Muscle layer of duodenum (tissue), 2 donors: ENCODE data around the gene USP37.
"Not testable (repeated sequence)": the region's sequence is repeated elsewhere in the genome, so short reads cannot be mapped to it uniquely, and the experiment has no call there.

Experiments
- H3K27ac ChIP-seq: one replicate; pipeline ENCODE4 v1.7.0; 2013; ENCODE audit warnings: mild to moderate bottlenecking, low read length
- H3K27me3 ChIP-seq: one replicate; pipeline ENCODE4 v1.7.0; 2013; ENCODE audit warnings: low read depth, mild to moderate bottlenecking, control low read depth, low read length
- H3K36me3 ChIP-seq, 2 donors: one replicate each; pipeline ENCODE4 v1.7.0; 2013; ENCODE audit warnings: low read length in 2 of 2, control low read depth in 1 of 2, mild to moderate bottlenecking in 1 of 2; ENCODE audit not compliant: insufficient read depth in 2 of 2, control insufficient read depth in 1 of 2
- H3K4me1 ChIP-seq, 2 donors: one replicate each; pipeline ENCODE4 v1.7.0; 2013; ENCODE audit warnings: low read length in 2 of 2, mild to moderate bottlenecking in 2 of 2, control low read depth in 1 of 2, moderate library complexity in 1 of 2; ENCODE audit not compliant: insufficient read depth in 2 of 2, control insufficient read depth in 1 of 2
- H3K4me3 ChIP-seq, 2 donors: one replicate each; pipeline ENCODE4 v1.7.0; 2013; ENCODE audit warnings: low read length in 2 of 2, low read depth in 1 of 2, mild to moderate bottlenecking in 1 of 2
- H3K9me3 ChIP-seq, 2 donors: one replicate each; pipeline ENCODE4 v1.7.0; 2013; ENCODE audit warnings: low read length in 2 of 2, control low read depth in 1 of 2, mild to moderate bottlenecking in 1 of 2; ENCODE audit not compliant: control insufficient read depth in 1 of 2
- donor health status: healthy.

The USP37 gene

DNA sequence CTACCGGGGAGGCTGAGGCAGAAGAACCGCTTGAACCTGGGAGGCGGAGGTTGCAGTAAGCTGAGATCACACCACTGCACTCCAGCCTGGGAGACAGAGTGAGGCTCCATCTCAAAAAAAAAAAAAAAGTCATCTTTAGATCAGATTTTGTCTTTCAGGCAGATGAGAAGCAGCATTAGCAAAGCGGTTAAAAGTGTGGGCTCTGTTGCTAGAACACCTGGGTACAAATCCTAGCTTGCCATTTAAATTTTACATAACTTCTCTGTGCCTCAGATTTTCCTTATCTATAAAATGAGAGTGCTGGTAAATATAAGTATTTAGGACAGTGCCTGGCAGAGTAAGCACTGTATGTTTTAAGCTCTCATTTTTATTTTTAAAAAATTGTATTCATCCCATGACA is 8.7 kb upstream of the USP37 start:
- no peaks in the 10 kb centered on the region for H3K27me3 ChIP-seq
- peaks cover 0 to 10% of the 10 kb centered on the region in 2 donors for H3K4me1 ChIP-seq
- no peak overlapping the region for H3K4me3 ChIP-seq
- H3K9me3 ChIP-seq, result no peaks in the 10 kb centered on the region
- peaks cover 9 to 13% of the 10 kb centered on the region in 2 donors for H3K36me3 ChIP-seq
- no peak overlapping the region for H3K27ac ChIP-seq

DNA sequence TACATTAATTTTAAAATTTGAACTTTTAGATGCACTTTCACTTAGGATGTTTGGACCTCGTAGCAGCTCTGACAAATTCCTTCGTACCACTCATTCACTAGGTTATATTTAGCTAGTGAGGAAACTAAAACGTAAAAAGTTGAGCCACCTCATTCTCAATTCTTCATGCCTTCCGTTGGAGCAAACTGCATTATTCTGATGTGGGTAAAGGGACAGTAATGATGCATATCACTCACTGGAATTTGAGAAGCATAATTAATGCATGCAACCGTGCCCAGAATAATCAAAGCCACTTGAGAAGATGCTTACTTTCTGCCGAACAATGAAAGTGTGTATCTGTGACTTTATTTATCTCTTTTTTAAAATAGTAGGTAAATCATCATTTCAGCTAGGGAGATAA is 2.7 kb upstream of the USP37 start:
- peak overlapping the region; percentile 95 for H3K27ac ChIP-seq

DNA sequence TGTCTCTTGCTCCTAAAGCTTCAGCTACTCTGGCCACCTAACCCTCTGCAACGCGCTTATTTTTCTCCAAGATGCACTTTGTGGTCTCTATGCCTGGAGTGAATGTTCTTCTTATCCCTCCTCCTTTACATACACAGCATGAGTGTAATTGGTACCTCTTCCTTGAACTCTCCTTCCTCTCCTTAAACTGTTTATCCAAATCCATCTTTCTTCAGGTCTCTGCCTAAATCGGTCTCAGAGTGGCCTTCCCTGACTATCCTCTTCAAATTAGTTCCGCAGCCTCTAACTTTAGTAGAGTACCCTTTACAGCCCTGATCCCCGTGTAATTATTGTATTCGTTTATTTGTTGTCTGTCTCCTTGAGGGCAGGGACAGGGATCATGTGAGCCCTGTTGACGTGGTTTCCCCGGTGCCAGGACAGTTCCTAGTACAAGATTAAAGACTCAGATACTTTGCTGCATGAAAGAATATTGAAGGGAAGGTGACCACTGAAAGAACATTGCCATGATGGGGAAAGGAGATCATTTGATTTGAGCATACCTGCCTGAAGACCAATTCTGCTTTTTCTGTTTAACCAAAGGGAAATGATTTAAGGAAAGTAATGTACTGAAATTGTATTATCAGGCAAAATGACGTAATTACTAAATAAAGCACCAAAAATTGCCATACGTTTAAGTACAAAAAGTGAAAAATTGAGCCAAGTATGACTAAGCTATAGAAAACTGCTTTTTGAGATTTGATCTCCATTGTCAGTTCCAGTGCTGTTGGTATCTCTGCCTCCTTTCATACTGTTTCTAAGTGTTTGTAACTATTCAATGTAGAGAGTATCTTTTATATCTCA is 1.7 kb upstream of the USP37 start:
- Histone ChIP-seq H3K9me3 (no peaks in the 10 kb centered on the region), H3K27ac (peak overlapping the region; percentile 95), H3K36me3 (peaks cover 7 to 25% of the 10 kb centered on the region in 2 donors), H3K4me1 (peaks cover 22 to 36% of the 10 kb centered on the region in 2 donors), H3K4me3 (peak overlapping the region; percentile 74 to 85), H3K27me3 (no peaks in the 10 kb centered on the region)

More for the DNA sequence above, 2.7 kb upstream of the USP37 start:
- Histone ChIP-seq H3K4me1 (peaks cover 22 to 36% of the 10 kb centered on the region in 2 donors), H3K27me3 (no peaks in the 10 kb centered on the region), H3K4me3 (peak overlapping the region; percentile 74 to 85), H3K36me3 (peaks cover 7 to 25% of the 10 kb centered on the region in 2 donors), H3K9me3 (no peaks in the 10 kb centered on the region)

DNA sequence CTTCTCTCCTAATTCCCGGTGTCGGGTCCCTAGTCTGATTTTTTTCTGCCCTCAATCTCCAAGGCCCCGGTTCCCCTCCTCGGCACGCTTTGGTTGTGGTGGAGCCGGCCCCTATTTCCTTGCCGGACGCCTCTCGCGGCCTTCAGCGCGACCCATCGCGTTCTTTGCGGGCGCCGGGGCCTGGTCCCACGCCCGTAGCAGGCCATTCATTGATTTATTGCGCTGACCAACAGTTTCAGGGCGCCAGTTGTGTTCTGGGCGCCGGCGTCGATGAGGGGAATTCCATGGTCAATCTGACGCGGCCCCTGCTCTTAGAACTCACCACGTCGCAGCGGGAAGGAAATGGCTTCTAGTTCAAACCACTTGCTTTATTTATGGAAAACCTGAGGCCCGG is 884 bp upstream of the USP37 start:
- Histone ChIP-seq H3K4me3 (peak overlapping the region; percentile 74 to 85), H3K4me1 (peaks cover 22 to 36% of the 10 kb centered on the region in 2 donors), H3K27me3 (no peaks in the 10 kb centered on the region), H3K9me3 (no peaks in the 10 kb centered on the region), H3K27ac (peak overlapping the region; percentile 95), H3K36me3 (peaks cover 0 to 20% of the 10 kb centered on the region in 2 donors)

DNA sequence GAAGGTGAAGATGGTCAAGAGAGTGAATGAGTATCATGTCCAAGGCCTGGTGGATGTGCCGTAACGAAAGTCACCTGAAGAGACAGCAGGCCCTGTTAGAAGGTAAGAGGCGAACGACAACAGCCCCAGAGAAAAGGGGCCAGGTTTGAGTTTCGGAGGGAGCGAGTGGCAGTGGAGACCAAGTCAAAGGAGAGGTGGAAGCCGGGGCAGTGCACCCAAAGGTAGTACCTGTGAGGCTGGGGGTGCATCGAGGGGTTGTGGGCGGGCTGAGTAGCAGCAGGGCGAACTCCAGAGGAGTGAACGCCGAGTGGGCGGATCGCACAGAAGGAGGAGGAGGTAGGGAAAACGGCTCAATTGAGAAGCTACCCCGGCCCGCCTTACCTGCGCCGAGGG is 358 bp downstream of the USP37 start:
- Histone ChIP-seq H3K9me3 (no peaks in the 10 kb centered on the region), H3K27ac (peak overlapping the region; percentile 83), H3K4me3 (peak overlapping the region; percentile 66 to 85), H3K36me3 (peaks cover 0 to 20% of the 10 kb centered on the region in 2 donors), H3K27me3 (no peaks in the 10 kb centered on the region), H3K4me1 (peaks cover 22 to 33% of the 10 kb centered on the region in 2 donors)

DNA sequence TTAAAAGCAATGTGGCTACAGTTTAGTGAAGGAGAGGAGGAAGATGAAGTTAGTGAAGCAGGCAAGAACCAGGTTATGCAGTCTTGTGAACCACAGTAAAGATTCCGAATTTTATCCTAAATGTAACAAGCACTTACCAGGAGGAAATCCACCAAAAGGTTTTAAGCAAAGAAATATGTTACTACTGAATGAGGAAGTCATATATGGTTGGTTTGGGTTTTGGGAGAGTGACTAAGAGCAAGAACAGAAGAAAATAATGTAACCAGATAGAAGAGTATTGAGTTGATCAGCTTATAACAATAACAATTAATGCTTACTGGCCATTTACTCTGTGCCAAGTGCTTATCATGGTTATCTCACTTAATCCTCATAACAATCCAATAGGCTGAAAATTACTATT is 1.9 kb downstream of the USP37 start:
- H3K36me3 ChIP-seq, result peaks cover 0 to 30% of the 10 kb centered on the region in 2 donors
- no peak overlapping the region for H3K4me3 ChIP-seq
- H3K4me1 ChIP-seq, result peaks cover 20 to 30% of the 10 kb centered on the region in 2 donors
- no peaks in the 10 kb centered on the region for H3K27me3 ChIP-seq
- H3K27ac ChIP-seq, result no peak overlapping the region
- H3K9me3 ChIP-seq, result no peaks in the 10 kb centered on the region

DNA sequence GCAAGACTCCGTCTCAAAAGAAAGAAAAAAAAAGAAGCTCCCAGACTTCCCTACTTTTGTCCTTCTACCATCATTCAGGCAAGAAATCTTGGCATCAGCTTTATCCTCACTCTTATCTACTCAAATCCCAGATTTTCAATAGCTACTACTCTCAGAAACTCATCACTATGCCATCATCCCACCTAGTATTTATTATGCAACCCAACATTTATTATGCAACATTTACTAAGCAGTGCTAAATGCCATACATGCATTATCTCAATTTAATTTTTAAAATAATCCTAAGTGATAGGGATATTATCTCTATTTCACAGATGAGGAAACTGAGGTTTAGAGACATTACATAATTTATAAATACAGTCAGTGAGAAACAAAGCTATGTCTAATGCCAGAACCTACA is 4.1 kb downstream of the USP37 start:
- Histone ChIP-seq H3K4me3 (no peak overlapping the region), H3K27ac (no peak overlapping the region), H3K36me3 (peaks cover 7 to 33% of the 10 kb centered on the region in 2 donors), H3K4me1 (peaks cover 9 to 13% of the 10 kb centered on the region in 2 donors), H3K27me3 (no peaks in the 10 kb centered on the region), H3K9me3 (no peaks in the 10 kb centered on the region)

DNA sequence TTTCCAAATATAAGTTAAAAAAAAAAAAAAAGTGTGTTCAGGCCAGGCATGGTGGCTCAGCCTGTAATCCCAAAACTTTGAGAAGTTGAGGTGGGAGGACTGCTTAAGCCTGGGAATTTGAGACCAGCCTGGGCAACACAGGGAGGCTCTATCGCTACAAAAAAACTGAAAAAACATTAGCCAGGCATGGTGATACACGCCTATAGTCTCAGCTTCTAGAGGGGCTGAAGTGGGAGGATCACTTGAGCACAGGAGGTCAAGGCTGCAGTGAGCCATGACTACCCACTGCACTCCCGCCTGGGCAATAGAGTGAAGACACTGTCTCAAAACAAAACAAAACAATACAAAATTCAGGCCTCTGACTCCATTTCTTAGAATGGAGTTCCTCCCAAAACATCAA is 9.2 kb downstream of the USP37 start:
- peaks cover 20 to 27% of the 10 kb centered on the region in 2 donors for H3K36me3 ChIP-seq
- no peaks in the 10 kb centered on the region for H3K27me3 ChIP-seq
- no peak overlapping the region for H3K4me3 ChIP-seq
- H3K27ac ChIP-seq, result no peak overlapping the region
- no peaks in the 10 kb centered on the region for H3K9me3 ChIP-seq
- H3K4me1 ChIP-seq, result no peaks in the 10 kb centered on the region

DNA sequence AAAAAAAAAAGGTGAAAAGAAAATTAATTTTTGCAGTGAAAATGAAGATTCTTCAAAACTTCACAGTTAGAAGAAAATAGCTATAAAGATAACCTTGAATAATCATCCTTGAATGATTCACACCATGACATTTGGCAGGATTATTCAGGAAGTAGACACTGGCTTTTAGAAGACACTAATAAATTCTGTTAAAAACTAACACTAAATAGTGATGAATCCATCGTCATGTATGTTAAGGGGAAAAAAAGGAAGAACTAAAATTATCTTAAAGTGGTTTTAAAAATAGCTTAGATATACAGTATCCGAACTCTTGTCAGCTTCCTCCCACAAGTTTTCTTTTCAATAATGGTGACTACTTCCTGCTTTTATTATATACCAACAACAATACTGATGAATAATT is 10.2 kb downstream of the USP37 start:
- Histone ChIP-seq H3K27me3 (no peaks in the 10 kb centered on the region), H3K4me3 (no peak overlapping the region), H3K27ac (no peak overlapping the region), H3K36me3 (peaks cover 25 to 33% of the 10 kb centered on the region in 2 donors), H3K9me3 (no peaks in the 10 kb centered on the region), H3K4me1 (no peaks in the 10 kb centered on the region)

DNA sequence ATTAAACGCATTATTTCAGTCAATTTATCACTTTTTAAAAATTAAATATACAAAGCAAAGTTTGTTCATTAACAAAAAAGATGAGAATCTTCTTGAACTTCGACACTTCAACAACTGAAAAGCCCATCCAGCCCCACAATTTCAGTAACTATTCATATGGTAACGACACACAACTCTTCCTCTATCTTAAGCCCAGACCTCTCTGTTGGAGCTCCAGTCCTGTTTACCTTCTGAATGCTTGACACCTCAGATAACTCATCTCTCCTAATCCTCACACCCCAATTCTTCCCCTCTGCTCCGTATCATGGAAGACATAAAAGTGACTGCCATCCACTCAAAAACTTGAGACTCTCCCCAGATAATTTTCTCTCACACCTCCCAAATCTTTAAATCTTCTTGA is 12.6 kb downstream of the USP37 start:
- Histone ChIP-seq H3K4me1 (no peaks in the 10 kb centered on the region), H3K9me3 (no peaks in the 10 kb centered on the region), H3K36me3 (peaks cover 24 to 25% of the 10 kb centered on the region in 2 donors), H3K27ac (no peak overlapping the region), H3K4me3 (no peak overlapping the region), H3K27me3 (no peaks in the 10 kb centered on the region)

DNA sequence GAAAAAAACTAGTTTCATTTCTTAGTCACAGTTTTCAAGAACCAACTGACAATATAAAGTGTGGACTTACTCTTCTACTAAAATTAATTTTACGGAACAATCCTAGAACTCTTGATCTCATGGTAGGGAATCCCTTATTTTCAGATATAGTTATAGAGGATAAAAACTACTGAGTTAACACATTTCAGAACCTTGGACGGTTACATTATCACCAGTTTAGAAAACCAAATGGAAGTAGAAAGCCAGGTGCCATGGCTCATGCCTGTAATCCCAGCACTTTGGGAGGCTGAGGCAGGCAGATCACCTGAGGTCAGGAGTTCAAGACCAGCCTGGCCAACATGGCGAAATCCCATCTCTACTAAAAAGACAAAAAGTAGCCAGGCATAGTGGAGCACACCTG is 13.9 kb downstream of the USP37 start:
- not testable (repeated sequence) for H3K27me3 ChIP-seq, H3K27ac ChIP-seq, H3K4me1 ChIP-seq, H3K4me3 ChIP-seq, H3K9me3 ChIP-seq
- H3K36me3 ChIP-seq, result peaks cover 18 to 22% of the 10 kb centered on the region in 2 donors

DNA sequence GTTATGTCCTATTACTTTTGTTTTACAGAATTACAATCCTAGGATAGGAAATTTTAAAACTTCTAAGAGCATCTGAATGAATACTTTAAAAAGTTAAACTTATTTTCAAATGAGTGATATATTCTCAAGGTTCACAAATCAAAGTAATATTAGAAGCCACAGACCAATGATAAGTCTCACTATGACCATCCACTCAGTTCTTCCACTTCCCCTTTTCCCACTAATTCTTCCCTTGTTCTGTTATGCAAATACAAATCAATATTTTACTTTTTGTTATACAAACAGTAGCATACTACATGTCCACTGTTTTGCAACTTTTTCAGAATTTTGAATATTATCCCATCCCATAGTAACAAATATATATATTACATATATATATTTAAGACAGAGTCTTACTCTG is 20.2 kb downstream of the USP37 start:
- no peaks in the 10 kb centered on the region for H3K9me3 ChIP-seq
- no peak overlapping the region for H3K27ac ChIP-seq
- H3K4me3 ChIP-seq, result no peak overlapping the region
- H3K4me1 ChIP-seq, result no peaks in the 10 kb centered on the region
- no peaks in the 10 kb centered on the region for H3K27me3 ChIP-seq
- H3K36me3 ChIP-seq, result peaks cover 28 to 49% of the 10 kb centered on the region in 2 donors
